SK-N-SH treated with all-trans-retinoic acid at 6 μM for 48 hours (cell line): ENCODE data around the gene PRB2.
"Not testable (repeated sequence)": the region's sequence is repeated elsewhere in the genome, so short reads cannot be mapped to it uniquely, and the experiment has no call there.

Experiments
- CREB5 ChIP-seq: fragments of 250-450 bp; sonication (Bioruptor Pico); IDR thresholded peaks from 2 replicates; pipeline ENCODE4 v1.5.1; 2020; ENCODE audit warnings: low read depth, mild to moderate bottlenecking, moderate library complexity
- ZFP30 ChIP-seq: fragments of 450-650 bp; formaldehyde crosslinking; IDR thresholded peaks from 2 replicates; pipeline ENCODE4 v1.5.0; 2022; ENCODE audit warnings: mild to moderate bottlenecking, moderate library complexity

DNA sequence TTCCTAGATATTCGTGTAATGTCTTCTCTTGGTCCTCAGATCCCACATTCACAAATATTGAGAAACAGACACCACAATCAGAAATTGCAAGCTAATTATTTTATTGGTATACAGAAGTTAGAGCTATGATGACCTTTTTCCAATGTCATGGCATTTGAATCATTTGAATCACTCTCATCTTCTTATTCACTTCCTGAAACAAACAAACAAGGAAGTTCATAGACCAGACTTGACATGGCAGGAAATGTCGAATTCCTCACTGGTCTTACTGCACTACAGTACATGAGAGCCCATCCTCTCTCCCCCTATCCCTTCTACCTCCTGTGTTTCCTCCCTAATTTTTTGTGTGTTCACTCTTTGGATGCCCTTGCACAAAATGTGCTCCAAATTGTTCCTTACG lies 3.9 kb downstream of the PRB2 start:
- not testable (repeated sequence) for TF ChIP-seq ZFP30 (CRISPR knock-in tag); CREB5
